Glomerular visceral epithelial cell (primary cell): ENCODE data around the gene KAZALD1.

ENCODE experiments used
- DNase-seq: peaks from one replicate; pipeline ENCODE4 v3.0.0-alpha.2; 2016; ENCODE audit errors: extremely low spot score

The KAZALD1 gene, protein sequence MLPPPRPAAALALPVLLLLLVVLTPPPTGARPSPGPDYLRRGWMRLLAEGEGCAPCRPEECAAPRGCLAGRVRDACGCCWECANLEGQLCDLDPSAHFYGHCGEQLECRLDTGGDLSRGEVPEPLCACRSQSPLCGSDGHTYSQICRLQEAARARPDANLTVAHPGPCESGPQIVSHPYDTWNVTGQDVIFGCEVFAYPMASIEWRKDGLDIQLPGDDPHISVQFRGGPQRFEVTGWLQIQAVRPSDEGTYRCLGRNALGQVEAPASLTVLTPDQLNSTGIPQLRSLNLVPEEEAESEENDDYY

GRCh38 chr10:101061624-101062231, at the start of gene KAZALD1:
KAZALD1 (plus strand) TSS chr10:101061989; CDS start chr10:101062593, 604 bp downstream.
- DNase-seq, result no peak

DNA sequence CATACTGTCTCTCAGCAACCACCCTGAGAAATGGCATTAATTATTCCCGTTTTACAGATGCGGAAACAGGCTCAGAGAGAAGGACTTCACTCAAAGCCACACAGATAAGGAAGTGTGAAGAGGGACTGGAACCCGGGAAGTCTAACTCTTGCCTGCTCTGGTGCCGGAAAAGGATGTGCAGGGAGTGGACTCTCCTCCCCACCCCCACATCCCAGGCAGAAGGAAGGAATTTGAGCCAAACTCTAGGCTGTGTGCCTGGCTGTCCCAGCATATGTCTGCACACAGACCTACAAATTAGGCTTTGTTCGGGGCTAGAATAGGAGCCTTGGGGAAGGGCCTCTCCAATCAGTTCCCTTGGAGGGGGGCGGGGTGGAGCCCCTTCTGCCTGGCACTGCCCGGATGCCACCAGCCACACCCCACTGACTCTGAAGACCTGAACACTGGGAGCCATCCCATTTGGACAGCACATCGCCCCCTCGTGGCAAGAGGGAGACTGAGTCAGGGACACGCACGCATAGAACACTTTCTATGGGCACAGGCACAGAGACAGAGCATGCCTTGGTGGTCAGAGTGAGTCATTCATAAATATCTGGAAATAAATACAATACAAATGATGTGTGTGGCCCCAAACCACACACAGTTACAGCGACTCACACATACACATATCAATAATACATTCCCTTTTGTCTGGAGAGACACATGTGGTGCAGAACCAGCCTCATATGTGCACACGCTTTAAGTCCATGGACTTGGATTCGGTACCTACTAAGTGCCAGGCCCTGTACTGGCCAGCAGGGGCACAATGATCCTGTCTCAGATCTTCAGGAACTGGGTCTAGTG, 49.0 kb upstream of the KAZALD1 start:
- peak; percentile 92 for DNase-seq

DNA sequence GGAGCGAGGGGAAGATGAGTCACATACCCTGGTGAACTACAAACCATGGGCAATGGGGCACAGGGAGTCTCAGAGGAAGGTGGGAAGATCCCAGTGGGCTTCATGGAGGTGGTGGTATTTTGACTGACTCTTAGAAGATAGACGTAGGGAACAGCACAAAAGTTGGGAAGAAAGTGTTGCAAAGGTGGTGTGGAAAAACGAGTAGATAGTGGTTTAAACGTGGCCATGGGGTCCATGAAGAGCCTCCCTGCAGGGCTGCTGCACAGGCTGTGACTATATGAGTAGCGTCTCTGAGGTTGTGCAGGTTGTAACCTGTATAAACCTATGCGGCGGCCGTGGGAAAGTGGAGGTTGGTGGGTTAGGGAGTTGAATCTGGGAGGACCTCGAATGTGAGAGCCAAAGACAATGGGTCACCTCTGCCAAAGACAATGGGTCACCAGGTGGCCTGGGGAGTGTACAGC, 48.4 kb upstream of the KAZALD1 start:
- no peak for DNase-seq

GRCh38 chr10:101014230-101014884, 47.4 kb upstream of the KAZALD1 start:
- DNase-seq, result peak; percentile 75

DNA sequence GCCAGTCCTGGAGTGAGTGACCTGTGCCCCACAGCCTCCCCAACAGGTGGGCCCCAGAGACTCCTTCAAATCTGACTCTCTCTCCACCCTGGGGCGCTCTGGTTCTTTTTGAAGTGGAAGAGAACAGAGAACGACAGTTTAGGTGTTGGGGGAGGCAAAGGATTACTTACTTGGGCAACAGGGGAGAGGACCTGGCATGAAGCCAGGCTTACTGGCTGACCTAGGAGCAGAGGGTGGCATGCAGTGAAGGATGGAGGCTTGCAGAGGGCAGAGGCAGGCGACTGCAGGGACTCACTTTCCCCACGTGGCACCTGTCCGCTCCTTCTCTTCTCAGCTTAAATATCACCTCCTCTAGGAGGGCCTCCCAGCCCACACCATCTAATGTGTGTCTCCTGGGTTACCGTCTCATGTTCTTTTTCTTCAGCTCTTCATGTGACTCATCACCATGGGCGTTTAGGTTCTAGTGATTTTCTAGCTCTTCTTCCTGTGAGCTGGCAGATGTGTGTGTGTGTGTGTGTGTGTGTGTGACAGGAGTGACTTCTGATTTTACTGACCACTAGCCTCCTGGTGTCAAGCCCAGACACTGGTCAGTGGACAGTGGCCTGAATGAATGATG, 46.7 kb upstream of the KAZALD1 start:
- DNase-seq, result peak; percentile 89

DNA sequence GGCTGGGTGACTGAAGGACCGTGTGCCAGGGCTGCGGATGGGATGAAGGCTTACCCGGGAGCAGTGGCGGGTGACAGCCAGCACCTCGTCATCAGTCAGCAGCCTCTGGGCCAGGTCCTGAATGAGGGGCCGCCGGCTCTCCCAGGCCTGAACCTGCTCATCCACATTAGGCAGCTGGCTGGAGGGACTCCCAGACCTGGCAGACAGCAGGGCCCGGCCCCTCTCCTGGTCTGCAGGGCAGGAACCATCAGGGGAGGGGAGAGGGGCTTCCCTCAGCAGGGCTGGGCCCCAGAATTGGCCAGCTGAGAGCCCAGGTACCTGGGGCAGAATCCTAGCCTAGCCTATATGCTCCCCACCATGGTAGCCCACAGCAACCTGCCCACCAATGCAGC, 46.2 kb upstream of the KAZALD1 start:
- DNase-seq, result no peak

- no peak for DNase-seq
These were observed 45.0 kb upstream of the KAZALD1 start for GRCh38 chr10:101016814-101017213.

- DNase-seq, result no peak
These were observed 43.6 kb upstream of the KAZALD1 start for GRCh38 chr10:101018118-101018599.

DNA sequence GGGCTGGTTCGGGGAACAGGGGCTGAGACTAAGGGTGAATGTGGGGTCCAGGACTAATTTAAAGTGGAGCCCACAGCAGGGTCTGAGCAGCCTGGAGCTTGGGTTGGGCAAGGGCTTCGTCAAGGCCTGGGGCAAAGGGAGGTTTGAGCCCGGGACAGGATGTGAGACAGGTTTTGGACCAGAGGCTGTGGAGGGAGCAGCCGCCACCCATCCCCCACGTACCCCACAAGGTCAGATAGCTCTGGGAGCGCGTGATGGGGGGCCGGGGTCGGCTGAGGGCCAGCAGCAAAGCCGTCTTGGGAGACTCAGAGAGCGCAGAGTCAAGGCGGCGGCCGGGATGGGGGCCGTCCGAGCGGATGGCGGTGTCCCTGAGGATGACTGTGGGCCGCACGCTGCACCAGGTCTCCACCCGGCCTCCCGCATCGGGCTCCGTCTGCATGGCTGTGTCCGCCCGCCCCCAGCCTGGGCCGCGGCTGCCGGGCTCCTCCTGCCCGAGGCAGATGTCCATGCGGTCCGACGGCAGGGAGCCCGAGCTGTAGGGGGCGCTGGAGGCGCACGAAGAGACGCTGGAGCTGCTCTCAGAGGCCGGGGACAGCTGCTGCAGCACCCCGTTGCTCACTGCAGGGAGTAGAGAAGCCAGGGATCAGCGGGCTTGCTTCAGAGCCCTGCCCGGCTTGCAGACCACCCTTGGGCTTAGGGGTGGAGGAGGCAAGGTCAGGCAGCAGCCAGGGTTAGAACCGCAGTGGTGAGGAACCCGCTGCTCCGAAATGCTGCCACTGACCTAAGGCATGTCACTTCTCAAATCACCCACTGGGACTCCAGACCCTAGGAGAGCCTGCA, 43.0 kb upstream of the KAZALD1 start:
- peak; percentile 85 for DNase-seq

DNA sequence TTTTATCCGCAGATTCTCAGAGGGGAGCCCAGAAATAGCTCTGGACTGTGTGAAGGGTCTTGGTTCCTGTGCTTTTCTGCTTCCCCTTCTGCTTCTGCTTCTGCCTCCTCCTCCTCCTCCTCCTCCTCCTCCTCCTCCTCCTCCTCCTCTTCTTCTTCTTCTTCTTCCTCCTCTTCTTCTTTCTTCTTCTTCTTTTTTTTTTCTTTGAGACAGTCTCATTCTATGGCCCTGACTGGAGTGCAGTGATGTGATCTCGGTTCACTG, 42.4 kb upstream of the KAZALD1 start:
- no peak for DNase-seq

- no peak for DNase-seq
These were observed 41.2 kb upstream of the KAZALD1 start for GRCh38 chr10:101020427-101021075.

GRCh38 chr10:101021239-101021638, 40.5 kb upstream of the KAZALD1 start:
- DNase-seq, result no peak

- no peak for DNase-seq
These were observed 40.0 kb upstream of the KAZALD1 start for GRCh38 chr10:101021692-101022251.

- no peak for DNase-seq
These were observed 38.7 kb upstream of the KAZALD1 start for GRCh38 chr10:101022967-101023705.

DNA sequence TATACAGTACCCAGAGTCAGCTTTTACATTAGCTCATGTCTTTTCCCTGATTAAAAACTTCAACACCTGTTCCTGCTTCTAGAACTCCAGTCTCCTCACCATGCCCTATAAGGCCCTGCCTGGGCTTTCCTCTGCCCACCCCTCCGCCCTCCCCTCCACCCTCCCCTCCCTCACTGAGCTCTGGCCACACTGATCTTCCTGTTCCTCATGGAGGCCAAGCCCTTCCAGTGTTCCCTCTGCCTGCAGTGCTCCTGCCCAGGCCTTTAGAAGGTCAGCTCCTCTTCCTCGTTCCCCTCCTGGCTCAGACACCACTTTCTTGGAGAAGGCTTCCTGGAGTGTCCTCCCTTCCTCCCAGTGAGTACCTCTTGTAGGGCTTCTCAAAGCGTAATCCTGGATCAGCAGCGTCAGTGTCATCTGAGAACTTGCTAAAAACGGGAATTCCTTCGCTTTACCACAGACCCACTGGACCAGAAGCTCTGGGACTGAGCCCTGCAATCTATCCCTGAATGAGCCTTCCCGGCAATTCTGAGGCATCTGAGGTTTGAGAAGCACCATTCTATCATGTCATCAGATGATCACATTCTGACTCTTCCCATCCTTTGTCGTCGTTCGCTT, 34.6 kb upstream of the KAZALD1 start:
- no peak for DNase-seq

DNA sequence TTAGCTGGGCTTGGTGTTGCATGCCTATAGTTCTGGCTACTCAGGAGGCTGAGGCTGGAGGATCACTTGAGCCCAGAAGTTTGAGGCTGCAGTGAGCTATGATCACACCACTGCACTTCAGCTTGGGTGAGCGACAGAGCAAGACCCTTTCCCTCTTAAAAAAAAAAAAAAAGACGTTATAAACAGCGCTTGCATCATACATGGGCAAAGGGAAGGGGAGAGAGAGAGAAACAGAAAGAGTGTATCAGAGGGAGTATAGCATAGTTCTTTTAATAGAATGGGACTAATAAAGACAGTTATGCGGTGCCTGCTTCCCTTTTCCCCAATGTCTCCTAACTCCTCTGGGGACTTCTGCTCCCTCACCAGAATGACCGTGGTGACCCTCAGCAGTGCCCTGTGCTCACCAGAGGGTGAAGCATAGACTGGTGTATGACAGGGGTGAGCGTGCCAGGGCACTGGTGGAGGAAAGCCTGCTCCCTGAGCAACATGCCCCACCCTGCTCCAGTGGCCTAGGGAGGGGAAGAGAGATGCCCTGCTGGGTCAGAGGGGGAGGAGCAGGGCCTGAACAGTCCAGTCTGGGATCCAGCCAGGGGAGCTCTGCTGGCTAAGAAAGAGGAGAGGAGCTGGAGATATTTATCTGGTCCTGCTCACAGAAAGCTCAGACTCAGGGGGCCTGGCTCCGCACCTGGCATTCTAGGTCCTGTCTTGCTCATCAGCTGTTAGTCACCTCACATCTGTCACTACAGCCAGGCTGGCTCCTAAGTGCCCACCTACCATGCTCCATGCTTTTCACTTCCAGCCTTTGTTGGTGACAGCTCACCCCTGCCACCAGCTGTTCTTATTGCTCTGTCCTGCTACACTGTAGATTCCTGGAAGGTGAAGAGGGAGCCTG, 33.1 kb upstream of the KAZALD1 start:
- no peak for DNase-seq

GRCh38 chr10:101029520-101030295, 32.1 kb upstream of the KAZALD1 start:
- DNase-seq, result no peak
